GM12891 (cell line): Measurements from ENCODE around the gene GSN.

Experiments used
- DNase-seq: peaks from one replicate; pipeline ENCODE4 v3.0.0; 2011; ENCODE audit warnings: low spot score; ENCODE audit not compliant: insufficient read length
- FAIRE-seq: peaks from 2 replicates; lab custom pipeline; 2011; peaks lifted over from hg19 to GRCh38; lab: Jason Lieb, UNC
- PAX5 ChIP-seq: IDR thresholded peaks from 2 replicates; pipeline ENCODE4 v1.6.1; 2011; ENCODE audit warnings: low read length, moderate library complexity, mild to moderate bottlenecking; ENCODE audit not compliant: insufficient read depth, severe bottlenecking
- POLR2A ChIP-seq: IDR thresholded peaks from 2 replicates; pipeline ENCODE4 v1.6.1; 2011; ENCODE audit warnings: low read depth, low read length, control low read depth
- POLR2AphosphoS5 ChIP-seq: IDR thresholded peaks from 2 replicates; pipeline ENCODE4 v1.6.1; 2011; ENCODE audit warnings: low read depth, low read length, control low read depth
- POU2F2 ChIP-seq: IDR thresholded peaks from 2 replicates; pipeline ENCODE4 v1.6.1; 2011; ENCODE audit warnings: low read depth, mild to moderate bottlenecking, control low read depth, low read length, moderate library complexity
- SPI1 ChIP-seq: IDR thresholded peaks from 2 replicates; pipeline ENCODE4 v1.6.1; 2011; ENCODE audit warnings: low read depth, low read length, control low read depth
- TAF1 ChIP-seq: IDR thresholded peaks from 2 replicates; pipeline ENCODE4 v1.6.1; 2011; ENCODE audit warnings: low read depth, low read length, control low read depth

Gene GSN

DNA sequence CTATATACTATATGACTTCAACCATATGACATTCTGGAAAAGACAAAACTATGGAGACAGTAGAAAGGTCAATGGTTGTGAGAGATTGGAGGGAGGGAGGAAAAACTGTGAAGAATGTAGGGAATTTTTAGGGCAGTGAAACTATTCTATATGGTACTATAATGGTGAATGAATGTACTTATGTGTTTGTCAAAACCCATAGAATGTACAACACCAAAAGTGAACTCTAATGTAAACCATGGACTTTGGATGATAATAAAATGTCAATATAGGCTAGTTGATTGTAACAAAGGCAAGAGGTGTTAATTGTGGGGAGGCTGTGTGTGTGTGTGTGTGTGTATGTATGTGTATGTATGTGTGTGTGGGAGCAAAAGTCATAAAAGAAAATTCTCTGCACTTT is 112.9 kb downstream of the GSN start:
- TF ChIP-seq SPI1 (no peak), POLR2A (no peak), POLR2AphosphoS5 (no peak), TAF1 (no peak), PAX5 (no peak), POU2F2 (no peak)
- DNase-seq: no peak
- FAIRE-seq: no peak
